Astrocyte of the spinal cord (primary cell): ENCODE results near the gene LINS1.

ENCODE experiments used
- DNase-seq: peaks from one replicate; pipeline ENCODE4 v3.0.0; 2011; ENCODE audit warnings: low read depth, low spot score
- H3K4me3 ChIP-seq: 2 replicates; pipeline ENCODE4 v1.5.1; 2011; ENCODE audit warnings: low read depth, mild to moderate bottlenecking, low read length, moderate library complexity
- in situ Hi-C: cut with HindIII; loops from 2 replicates; pipeline ENCODE4 v1.10.0; 2017; ENCODE audit warnings: low sequenced_read_pairs
- TF ChIP-seq, protein P1 (sequence below): IDR thresholded peaks from 2 replicates; pipeline ENCODE4 v1.5.1; 2012; ENCODE audit warnings: low read depth, mild to moderate bottlenecking, low read length, inconsistent platforms

Gene LINS1

DNA sequence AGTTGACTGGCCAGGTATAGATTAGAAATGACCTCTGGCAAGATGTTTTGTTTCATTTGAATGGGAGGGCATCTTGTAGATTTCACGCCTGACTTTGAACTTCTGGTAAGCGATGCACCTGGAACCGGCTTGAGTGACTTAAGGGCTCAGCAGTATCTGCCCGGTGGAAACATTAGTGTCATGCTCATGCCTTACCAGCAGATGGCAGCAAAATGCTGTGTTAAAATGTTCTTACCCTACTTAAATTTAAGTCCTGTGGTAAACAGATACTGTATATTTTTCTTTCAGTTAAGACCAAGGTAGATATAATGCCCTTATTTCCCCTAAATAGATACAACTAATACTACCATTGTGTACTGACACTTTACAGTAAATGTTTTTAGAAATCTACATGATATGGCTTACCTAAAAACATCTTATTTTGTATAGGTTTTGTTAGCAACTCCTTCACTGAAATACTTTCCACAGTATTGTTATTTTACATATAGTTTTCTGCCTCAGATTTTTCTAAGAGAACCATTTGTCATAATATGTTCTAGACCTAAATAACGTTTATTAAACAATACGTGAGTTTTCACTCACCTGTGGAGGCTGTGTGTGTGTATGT, 25.9 kb upstream of the LINS1 start:
- no peak overlapping the region for H3K4me3 ChIP-seq
- DNase-seq, result peak; percentile 89
- in situ Hi-C loops, result no loop called here
- TF ChIP-seq, protein P1, sequence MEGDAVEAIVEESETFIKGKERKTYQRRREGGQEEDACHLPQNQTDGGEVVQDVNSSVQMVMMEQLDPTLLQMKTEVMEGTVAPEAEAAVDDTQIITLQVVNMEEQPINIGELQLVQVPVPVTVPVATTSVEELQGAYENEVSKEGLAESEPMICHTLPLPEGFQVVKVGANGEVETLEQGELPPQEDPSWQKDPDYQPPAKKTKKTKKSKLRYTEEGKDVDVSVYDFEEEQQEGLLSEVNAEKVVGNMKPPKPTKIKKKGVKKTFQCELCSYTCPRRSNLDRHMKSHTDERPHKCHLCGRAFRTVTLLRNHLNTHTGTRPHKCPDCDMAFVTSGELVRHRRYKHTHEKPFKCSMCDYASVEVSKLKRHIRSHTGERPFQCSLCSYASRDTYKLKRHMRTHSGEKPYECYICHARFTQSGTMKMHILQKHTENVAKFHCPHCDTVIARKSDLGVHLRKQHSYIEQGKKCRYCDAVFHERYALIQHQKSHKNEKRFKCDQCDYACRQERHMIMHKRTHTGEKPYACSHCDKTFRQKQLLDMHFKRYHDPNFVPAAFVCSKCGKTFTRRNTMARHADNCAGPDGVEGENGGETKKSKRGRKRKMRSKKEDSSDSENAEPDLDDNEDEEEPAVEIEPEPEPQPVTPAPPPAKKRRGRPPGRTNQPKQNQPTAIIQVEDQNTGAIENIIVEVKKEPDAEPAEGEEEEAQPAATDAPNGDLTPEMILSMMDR, result peak; percentile 73

DNA sequence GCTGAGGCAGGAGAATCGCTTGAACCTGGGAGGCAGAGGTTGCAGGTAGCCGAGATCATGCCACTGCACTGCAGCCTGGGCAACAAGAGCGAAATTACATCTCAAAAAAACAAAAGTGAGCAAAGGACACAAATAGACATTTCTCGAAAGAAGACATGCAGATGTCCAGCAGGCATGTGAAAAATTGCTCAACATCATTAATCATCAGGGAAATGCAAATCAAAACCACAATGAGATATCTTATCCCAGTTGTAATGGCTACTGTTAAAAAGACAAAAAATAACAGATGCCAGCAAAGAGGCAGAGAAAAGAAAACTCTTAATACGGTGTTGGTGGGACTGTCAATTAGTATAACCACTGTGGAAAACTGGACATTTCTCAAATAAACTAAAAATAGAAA, 21.3 kb upstream of the LINS1 start:
- TF ChIP-seq, protein P1, result no peak
- H3K4me3 ChIP-seq, result no peak overlapping the region
- DNase-seq, result no peak
- in situ Hi-C loops, result no loop called here

DNA sequence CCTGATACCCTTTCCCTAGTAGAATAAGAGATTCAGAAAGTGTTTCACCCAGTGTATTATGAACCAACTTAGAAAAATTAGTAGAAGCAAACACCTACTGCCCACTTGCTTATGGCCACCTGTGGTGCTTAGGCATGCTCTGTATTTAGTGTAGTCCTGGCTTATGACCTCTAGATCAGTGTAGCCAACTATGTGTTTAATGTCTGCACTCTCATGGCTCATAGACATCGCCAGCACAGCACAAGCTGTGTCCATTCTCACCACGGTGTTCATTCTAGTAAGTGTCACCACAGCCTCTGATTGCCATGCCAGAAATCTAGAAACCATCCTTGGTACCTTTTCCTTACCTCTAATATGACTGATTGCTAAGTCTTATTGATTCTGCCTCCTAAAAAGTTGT, 14.7 kb upstream of the LINS1 start:
- H3K4me3 ChIP-seq, result no peak overlapping the region
- TF ChIP-seq, protein P1, result no peak
- DNase-seq, result no peak
- in situ Hi-C loops, result no loop called here

DNA sequence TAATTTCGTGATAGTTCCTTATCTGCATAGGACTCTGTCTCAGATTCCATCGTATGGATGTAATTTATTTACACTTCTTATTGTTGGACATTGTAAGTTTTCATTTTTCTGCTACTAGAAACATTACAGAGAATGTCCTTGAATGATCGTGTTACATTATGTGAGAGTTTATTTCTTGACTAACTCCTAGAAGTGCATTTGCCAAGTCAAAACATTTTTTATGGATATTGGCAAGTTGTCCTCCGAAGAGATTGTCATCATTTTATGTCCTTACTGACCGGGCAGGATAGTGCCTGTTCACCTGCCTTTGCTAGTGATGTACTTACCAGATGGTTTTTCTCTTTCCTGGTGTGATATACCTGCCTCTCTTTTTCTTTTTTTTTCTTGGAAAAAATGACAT, 13.8 kb upstream of the LINS1 start:
- no peak overlapping the region for H3K4me3 ChIP-seq
- DNase-seq, result no peak
- in situ Hi-C loops, result no loop called here
- TF ChIP-seq, protein P1, result no peak

DNA sequence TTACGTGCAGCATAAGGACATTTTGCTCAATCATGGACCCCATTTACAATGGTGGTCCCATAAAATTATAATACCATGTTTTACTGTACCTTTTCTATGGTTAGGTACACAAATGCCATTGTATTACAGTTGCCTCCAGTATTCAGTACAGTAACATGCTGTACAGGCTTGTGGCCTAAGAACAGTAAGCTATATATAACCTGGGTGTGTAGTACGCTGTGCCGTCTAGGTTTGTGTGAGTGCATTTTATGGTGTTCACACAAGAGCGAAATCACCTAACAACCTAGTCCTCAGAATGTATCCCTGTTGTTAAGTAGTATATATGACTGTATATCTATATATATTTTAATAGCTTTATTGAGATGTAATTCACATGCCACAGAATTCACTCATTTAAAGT, 12.9 kb upstream of the LINS1 start:
- in situ Hi-C loops, result no loop called here
- TF ChIP-seq, protein P1, result no peak
- no peak for DNase-seq
- no peak overlapping the region for H3K4me3 ChIP-seq

DNA sequence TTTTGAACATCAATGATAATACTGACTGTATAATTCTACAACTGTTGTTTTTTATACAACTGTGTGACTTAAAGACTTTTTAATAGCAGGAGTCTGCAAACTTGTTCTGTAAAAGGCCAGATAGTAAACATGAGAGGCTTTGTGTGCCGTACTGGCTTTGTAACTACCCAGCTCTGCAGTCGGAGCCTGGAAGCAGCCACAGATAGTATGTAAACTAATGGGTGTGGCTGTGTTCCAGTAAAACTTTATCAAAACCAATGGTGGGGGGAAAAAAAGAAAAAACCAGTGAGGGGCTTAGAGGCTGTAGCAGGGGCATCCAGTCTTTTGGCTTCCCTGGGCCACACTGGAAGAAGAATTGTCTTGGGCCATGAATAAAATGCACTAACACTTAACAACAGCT, 12.4 kb upstream of the LINS1 start:
- TF ChIP-seq, protein P1, result no peak

DNA sequence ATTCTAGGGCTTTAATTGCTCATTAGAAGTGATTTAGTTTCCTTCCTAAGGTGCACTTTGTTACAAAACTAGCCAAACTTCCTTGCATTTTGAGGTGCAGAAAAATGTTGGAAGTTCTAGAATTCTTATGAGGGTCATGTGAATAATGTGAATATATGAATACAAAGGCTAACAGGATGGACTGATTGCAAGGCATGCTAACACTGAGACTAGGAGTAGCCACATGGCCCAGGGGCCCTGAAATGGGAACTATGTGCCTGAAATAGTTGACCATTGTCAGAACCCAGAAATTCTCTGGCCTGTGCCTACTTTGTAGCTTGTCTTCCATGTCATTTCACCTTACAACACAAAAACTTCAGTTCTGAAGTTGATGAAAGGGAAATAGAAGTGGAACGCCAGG, 11.2 kb upstream of the LINS1 start:
- in situ Hi-C loops, result no loop called here
- DNase-seq, result no peak

More for the DNA sequence above, 12.4 kb upstream of the LINS1 start:
- no peak for DNase-seq
- H3K4me3 ChIP-seq, result no peak overlapping the region
- in situ Hi-C loops, result no loop called here

More for the DNA sequence above, 11.2 kb upstream of the LINS1 start:
- no peak overlapping the region for H3K4me3 ChIP-seq
- TF ChIP-seq, protein P1, result no peak
